Measurements from ENCODE around the gene SLIT3.

The SLIT3 gene

DNA sequence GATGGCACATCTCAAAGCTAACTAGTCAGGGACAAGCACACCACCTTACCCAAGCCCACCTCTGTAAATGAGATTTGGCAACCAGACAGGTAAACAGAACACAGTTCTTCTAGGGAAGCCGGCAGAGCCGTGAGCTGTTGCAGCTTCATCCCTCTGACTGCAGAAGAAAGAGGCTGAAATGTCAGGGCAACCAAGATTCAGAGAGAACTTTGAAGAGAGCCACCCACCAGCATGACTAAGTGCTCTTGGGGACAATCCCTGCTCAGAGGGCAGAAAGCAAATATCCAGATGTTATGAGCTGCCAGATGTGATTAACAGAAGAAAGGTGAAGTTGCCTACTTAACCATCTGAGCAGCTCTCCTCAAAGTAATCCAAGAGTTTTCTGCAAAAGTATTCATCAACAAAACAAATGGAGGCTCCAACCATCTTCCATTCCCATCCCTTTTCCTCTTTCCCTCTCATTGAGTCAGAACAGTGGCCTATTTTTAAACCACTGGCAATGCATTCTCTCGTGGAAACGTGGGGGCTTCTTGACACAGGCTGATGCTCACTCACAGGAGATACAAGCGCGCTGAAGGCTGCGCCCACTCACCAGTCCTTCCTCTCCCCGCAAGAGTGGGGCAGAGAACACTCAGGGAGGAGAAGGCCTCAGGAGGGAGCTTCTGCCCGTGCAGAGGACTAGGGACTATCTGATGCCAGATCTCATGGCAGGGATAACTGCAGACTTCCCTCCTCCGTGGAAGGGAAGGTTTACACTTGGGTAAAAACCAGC, 57.1 kb downstream of the SLIT3 start:
- TF ChIP-seq, protein P1, sequence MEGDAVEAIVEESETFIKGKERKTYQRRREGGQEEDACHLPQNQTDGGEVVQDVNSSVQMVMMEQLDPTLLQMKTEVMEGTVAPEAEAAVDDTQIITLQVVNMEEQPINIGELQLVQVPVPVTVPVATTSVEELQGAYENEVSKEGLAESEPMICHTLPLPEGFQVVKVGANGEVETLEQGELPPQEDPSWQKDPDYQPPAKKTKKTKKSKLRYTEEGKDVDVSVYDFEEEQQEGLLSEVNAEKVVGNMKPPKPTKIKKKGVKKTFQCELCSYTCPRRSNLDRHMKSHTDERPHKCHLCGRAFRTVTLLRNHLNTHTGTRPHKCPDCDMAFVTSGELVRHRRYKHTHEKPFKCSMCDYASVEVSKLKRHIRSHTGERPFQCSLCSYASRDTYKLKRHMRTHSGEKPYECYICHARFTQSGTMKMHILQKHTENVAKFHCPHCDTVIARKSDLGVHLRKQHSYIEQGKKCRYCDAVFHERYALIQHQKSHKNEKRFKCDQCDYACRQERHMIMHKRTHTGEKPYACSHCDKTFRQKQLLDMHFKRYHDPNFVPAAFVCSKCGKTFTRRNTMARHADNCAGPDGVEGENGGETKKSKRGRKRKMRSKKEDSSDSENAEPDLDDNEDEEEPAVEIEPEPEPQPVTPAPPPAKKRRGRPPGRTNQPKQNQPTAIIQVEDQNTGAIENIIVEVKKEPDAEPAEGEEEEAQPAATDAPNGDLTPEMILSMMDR (IDR thresholded peaks at IDR 0.05; ENCODE audit: low read depth, low read length, missing control alignments): no peak
- no peak for DNase-seq
- H3K27me3 ChIP-seq (replicated peaks): no peaks in the 10 kb centered on the region
- no peak overlapping the region for H3K4me3 ChIP-seq (ENCODE audit: low read depth, low read length)
- no peaks in the 10 kb centered on the region for H3K36me3 ChIP-seq (replicated peaks)
- no peak overlapping the region for H3K27ac ChIP-seq
- in situ Hi-C loops (cut with HindIII; ENCODE audit: low pct_ligation_motif_present, low sequenced_read_pairs): no loop called here

DNA sequence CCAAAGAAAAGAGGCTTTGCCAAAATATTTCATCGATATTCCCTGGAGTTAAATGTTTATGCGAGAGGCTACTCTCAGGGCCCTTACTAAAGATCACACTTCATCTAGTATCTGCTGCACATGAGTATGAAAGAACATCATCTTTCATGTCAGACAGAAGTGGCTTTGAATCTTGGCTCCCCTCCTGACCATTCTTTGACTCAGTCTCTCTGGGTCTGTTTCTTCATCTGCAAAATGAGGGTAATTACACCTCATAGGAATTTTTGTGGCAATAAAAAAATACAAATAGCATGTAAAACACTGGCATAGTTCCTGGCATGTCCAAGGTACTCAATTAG, 58.1 kb downstream of the SLIT3 start:
- TF ChIP-seq, protein P1 (IDR thresholded peaks at IDR 0.05; ENCODE audit: low read depth, low read length, missing control alignments): no peak
- no peak overlapping the region for H3K4me3 ChIP-seq (ENCODE audit: low read depth, low read length)
- no peak for DNase-seq
- H3K27ac ChIP-seq: no peak overlapping the region
- H3K27me3 ChIP-seq (replicated peaks): no peaks in the 10 kb centered on the region
- in situ Hi-C loops (cut with HindIII; ENCODE audit: low pct_ligation_motif_present, low sequenced_read_pairs): no loop called here
- H3K36me3 ChIP-seq (replicated peaks): no peaks in the 10 kb centered on the region

DNA sequence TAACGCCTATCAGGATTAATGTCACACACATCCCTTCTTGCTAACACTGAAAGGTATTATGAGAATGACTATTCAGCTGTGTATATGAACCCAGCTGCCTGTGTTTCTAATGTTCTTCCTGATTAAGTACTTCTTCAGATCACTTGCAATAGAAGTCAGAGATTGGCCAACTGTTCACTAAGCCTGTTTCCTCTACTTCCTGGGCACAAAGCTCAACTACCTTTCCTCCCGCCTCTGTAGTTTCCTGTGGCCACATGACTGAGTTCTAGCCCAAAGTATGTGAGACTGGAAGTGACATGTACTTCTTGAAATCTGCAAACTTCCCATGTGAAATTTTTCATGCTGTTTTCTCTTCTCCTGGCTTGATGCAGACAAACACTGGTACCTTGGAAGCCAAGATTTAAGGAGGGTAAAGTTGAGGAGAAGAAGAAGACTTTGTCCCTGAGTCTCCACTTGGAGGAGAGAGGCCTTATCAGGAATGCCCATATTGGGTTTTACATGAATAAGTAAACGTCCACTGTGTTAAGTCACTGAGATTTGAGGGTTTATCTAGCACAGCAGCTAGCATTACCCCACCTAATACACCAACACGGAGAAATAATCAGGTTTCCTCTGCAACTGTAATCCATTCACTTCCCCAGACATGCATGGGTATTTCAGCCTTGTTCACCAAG, 58.6 kb downstream of the SLIT3 start:
- TF ChIP-seq, protein P1 (IDR thresholded peaks at IDR 0.05; ENCODE audit: low read depth, low read length, missing control alignments): no peak
- H3K27me3 ChIP-seq (replicated peaks): no peaks in the 10 kb centered on the region
- no peak for DNase-seq
- H3K36me3 ChIP-seq (replicated peaks): no peaks in the 10 kb centered on the region
- in situ Hi-C loops (cut with HindIII; ENCODE audit: low pct_ligation_motif_present, low sequenced_read_pairs): no loop called here
- H3K4me3 ChIP-seq (ENCODE audit: low read depth, low read length): no peak overlapping the region
- no peak overlapping the region for H3K27ac ChIP-seq

DNA sequence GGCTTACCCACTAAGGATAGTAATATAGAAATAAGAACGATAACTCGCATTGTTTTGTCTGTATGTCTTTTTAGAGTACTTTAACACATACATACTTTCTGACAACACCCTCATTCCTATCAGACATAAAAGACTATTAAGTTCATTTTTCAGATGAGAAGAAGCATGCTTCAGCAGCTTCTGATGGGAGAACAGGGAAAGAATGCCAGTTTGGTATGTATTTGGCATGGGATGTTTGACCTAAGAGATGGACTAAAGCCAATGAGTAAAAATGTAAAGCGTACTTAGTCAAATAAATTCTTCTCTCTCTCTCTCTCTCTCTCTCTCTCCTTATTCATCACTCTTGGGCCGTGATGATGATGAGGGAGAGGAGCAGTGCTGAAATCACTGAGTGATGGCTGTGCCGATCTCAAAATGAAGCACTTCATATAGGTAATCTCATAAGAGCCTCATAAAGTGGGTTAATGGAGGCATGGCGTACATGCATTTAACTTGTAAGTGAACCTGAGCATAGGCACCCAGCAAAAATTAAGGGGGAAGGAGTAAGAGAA, 71.5 kb downstream of the SLIT3 start:
- in situ Hi-C loops (cut with HindIII; ENCODE audit: low pct_ligation_motif_present, low sequenced_read_pairs): no loop called here
- H3K4me3 ChIP-seq (ENCODE audit: low read depth, low read length): no peak overlapping the region
- H3K27me3 ChIP-seq (replicated peaks): no peaks in the 10 kb centered on the region
- no peak for DNase-seq
- H3K36me3 ChIP-seq (replicated peaks): no peaks in the 10 kb centered on the region
- TF ChIP-seq, protein P1 (IDR thresholded peaks at IDR 0.05; ENCODE audit: low read depth, low read length, missing control alignments): no peak
- H3K27ac ChIP-seq: no peak overlapping the region

DNA sequence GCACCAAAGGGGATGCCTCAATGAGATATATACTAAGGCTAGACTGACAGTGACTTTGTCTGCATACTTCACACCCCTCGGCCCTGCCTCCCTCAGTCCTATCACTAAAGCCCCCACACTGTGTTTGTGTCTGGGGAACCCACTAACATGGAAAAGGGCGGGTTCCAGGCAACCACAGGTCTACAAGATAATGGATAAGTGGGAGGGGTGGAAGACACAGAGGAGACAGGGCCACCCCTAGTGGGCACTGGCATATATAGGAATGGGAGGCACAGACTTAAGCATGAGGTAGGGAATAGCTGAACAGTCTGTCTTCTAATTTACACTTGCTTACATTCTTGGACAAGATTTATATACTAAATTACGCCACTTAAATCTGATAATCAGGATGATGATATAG, 74.0 kb downstream of the SLIT3 start:
- in situ Hi-C loops (cut with HindIII; ENCODE audit: low pct_ligation_motif_present, low sequenced_read_pairs): no loop called here

More for the DNA sequence above, 74.0 kb downstream of the SLIT3 start:
- TF ChIP-seq, protein P1 (IDR thresholded peaks at IDR 0.05; ENCODE audit: low read depth, low read length, missing control alignments): no peak
- no peaks in the 10 kb centered on the region for H3K27me3 ChIP-seq (replicated peaks)
- H3K36me3 ChIP-seq (replicated peaks): no peaks in the 10 kb centered on the region
- no peak overlapping the region for H3K27ac ChIP-seq
- no peak overlapping the region for H3K4me3 ChIP-seq (ENCODE audit: low read depth, low read length)
- no peak for DNase-seq
